GM06990 (cell line): ENCODE results near the gene ERMAP.

Source experiments
- DNase-seq: peaks from one replicate; pipeline ENCODE4 v3.0.0-alpha.2; 2011; ENCODE audit not compliant: insufficient read length; ENCODE audit errors: extremely low read depth
- H3K27me3 ChIP-seq: replicated peaks from 2 replicates; pipeline ENCODE4 v1.6.0; 2011; ENCODE audit warnings: low read length; ENCODE audit not compliant: control insufficient read depth, insufficient read depth
- H3K36me3 ChIP-seq: 2 replicates; pipeline ENCODE4 v1.5.1; 2011; ENCODE audit warnings: low read length; ENCODE audit not compliant: control insufficient read depth, insufficient read depth
- H3K4me3 ChIP-seq: replicated peaks from 2 replicates; pipeline ENCODE4 v1.5.1; 2011; ENCODE audit warnings: low read depth, mild to moderate bottlenecking, control low read depth, low read length
- CTCF ChIP-seq: IDR thresholded peaks from 2 replicates; pipeline ENCODE4 v1.5.1; 2011; ENCODE audit warnings: low read length, control low read depth, mild to moderate bottlenecking, inconsistent platforms; ENCODE audit not compliant: insufficient read depth, poor library complexity, severe bottlenecking

The ERMAP gene

GRCh38 chr1:42816585-42817439 lies at the start of gene ERMAP, which contains the start of gene SVBP:
TSS of gene ERMAP (plus strand) at chr1:42817122. CDS start at chr1:42830449, 13,327 bp downstream.
TSS of gene SVBP (minus strand) at chr1:42817397. CDS start at chr1:42816544, 853 bp downstream.
- Histone ChIP-seq H3K4me3 (peak within 1 kb of the TSS; percentile 76), H3K36me3 (no peaks in the 10 kb centered on the region), H3K27me3 (no peaks in the 10 kb centered on the region)
- DNase-seq: peak; percentile 89
- TF ChIP-seq CTCF: peak; percentile 15

- Histone ChIP-seq H3K36me3 (no peaks in the 10 kb centered on the region), H3K27me3 (no peaks in the 10 kb centered on the region), H3K4me3 (peak overlapping the region; percentile 82)
- TF ChIP-seq CTCF: no peak
- no peak for DNase-seq
Measured at GRCh38 chr1:42767510-42768000, 49.4 kb upstream of the ERMAP start.

- DNase-seq: no peak
- TF ChIP-seq CTCF: no peak
- H3K27me3 ChIP-seq: no peaks in the 10 kb centered on the region
- H3K36me3 ChIP-seq: no peaks in the 10 kb centered on the region
- peak overlapping the region; percentile 82 for H3K4me3 ChIP-seq
Measured at GRCh38 chr1:42768172-42768571, 48.8 kb upstream of the ERMAP start.

- Histone ChIP-seq H3K4me3 (no peak overlapping the region), H3K27me3 (no peaks in the 10 kb centered on the region), H3K36me3 (peaks cover under 1% of the 10 kb centered on the region)
- TF ChIP-seq CTCF: no peak
- DNase-seq: no peak
Measured at GRCh38 chr1:42769811-42770210, 47.1 kb upstream of the ERMAP start.

GRCh38 chr1:42773420-42773819 lies 43.5 kb upstream of the ERMAP start:
- no peak for TF ChIP-seq CTCF
- Histone ChIP-seq H3K36me3 (peaks cover 13% of the 10 kb centered on the region), H3K4me3 (no peak overlapping the region), H3K27me3 (no peaks in the 10 kb centered on the region)
- DNase-seq: no peak
